Adrenal gland (tissue), 12 donors: ENCODE data around the gene MUTYH. TPM values are rescaled to one million over a fixed set of nuclear protein-coding genes. Genes with fewer than 3 reads are reported as not detected.

Source experiments
- DNase-seq, 7 donors: peaks; one replicate each; pipeline ENCODE4 v3.0.0-alpha.2; 2019 to 2020
- H3K27ac ChIP-seq, 5 donors: fragments of 200-600 bp; sonication (generic) in 4 of 5; 1 replicate in 3 of 5; 2 replicates in 2 of 5; pipeline versions ENCODE4 v1.5.1 to v1.8.0; 2016 to 2020; ENCODE audit warnings: mild to moderate bottlenecking in 1 of 5
- H3K27me3 ChIP-seq: fragments of 200-600 bp; 2 replicates; pipeline ENCODE4 v1.8.0; 2021
- H3K36me3 ChIP-seq, 2 donors: fragments of 200-600 bp; replicated peaks in 1 of 2; 1 replicate in 1 of 2; 2 replicates in 1 of 2; pipeline versions ENCODE4 v1.5.1 to v1.8.0; 2018 to 2022
- H3K4me1 ChIP-seq, 2 donors: fragments of 200-600 bp; replicated peaks in 1 of 2; 1 replicate in 1 of 2; 2 replicates in 1 of 2; pipeline versions ENCODE4 v1.5.1 to v1.8.0; 2018 to 2021
- H3K4me3 ChIP-seq, 4 donors: fragments of 200-600 bp; sonication (generic) in 3 of 4; one replicate each; pipeline ENCODE4 v1.5.1; 2016 to 2018
- H3K9me3 ChIP-seq, 3 donors: fragments of 200-600 bp; sonication (generic) in 1 of 3; replicated peaks in 1 of 3; 1 replicate in 2 of 3; 2 replicates in 1 of 3; pipeline versions ENCODE4 v1.5.1 to v1.8.0; 2016 to 2021
- POLR2A ChIP-seq, 2 donors: fragments of 450-650 bp; IDR thresholded peaks; one replicate each; pipeline ENCODE4 v1.6.1; 2017; ENCODE audit warnings: antibody characterized with exemption in 2 of 2, mild to moderate bottlenecking in 2 of 2, moderate library complexity in 1 of 2
- WGBS, 4 donors: extraction: QIAGEN DNeasy Blood & Tissue Kit in 2 of 4; methylation state at CpG; one replicate each; pipeline versions ENCODE4 v1.1.5 to v1.1.7; 2013 to 2017; 5-methylcytosine and 5-hydroxymethylcytosine counted together
- intact Hi-C, 2 donors: fragments of 100-400 bp; cut with DNase I; formaldehyde crosslinking; loops; one replicate each; pipeline versions ENCODE4 v1.14.1 to v1.15.0; 2022 to 2023
- polyA plus RNA-seq, 3 donors: library from polyadenylated mRNA; stranded (reverse); fragments of 200-250 nt in 2 of 3; fragments of 350-450 nt in 1 of 3; fragmentation: Illumina TruSeq in 1 of 3; extraction: RNeasy Lipid Tissue Mini Kit (QIAGEN cat#74804) in 1 of 3; gene quantifications; one replicate each; pipeline ENCODE4 v1.2.3, GENCODE V29; 2013 to 2014
- total RNA-seq, 9 donors: library from RNA; depleted of rRNA in 4 of 9; stranded (reverse); fragments of >200 nt in 4 of 9; fragments of 120-200 nt in 1 of 9; fragmentation: NEBNext Ultra II Directional in 1 of 9; extraction: Animal tissue kit (Norgen Biotek cat#: 25700) in 1 of 9; gene quantifications; one replicate each; pipeline versions ENCODE4 v1.1.0 to v1.2.4, GENCODE V29; 2013 to 2023
- TF ChIP-seq, protein P1 (sequence below), 6 experiments: fragments of 450-650 bp in 4 of 6; fragments of 200-600 bp in 2 of 6; sonication (generic) in 1 of 6; IDR thresholded peaks; 1 replicate in 5 of 6; 2 replicates in 1 of 6; pipeline versions ENCODE4 v1.5.1 to v1.8.0; 2016 to 2021; ENCODE audit warnings: antibody characterized with exemption in 6 of 6, mild to moderate bottlenecking in 2 of 6, moderate library complexity in 1 of 6
- donor health status: healthy with polysubstance abuse.
- donor health status: Bipolar disorder and iron deficiency.
- donor health status: DM: yes; HTN: yes; CAD: no.
- donor health status: DM: no; HTN: no; CAD: no.
- donor health status: DM: no; HTN: no; CAD: no.
- donor health status: DM: yes; HTN: yes; CAD: no.

Gene MUTYH
- total and polyA plus RNA-seq, 12 donors = 9.8 to 60.7 (median 22.2) TPM

DNA sequence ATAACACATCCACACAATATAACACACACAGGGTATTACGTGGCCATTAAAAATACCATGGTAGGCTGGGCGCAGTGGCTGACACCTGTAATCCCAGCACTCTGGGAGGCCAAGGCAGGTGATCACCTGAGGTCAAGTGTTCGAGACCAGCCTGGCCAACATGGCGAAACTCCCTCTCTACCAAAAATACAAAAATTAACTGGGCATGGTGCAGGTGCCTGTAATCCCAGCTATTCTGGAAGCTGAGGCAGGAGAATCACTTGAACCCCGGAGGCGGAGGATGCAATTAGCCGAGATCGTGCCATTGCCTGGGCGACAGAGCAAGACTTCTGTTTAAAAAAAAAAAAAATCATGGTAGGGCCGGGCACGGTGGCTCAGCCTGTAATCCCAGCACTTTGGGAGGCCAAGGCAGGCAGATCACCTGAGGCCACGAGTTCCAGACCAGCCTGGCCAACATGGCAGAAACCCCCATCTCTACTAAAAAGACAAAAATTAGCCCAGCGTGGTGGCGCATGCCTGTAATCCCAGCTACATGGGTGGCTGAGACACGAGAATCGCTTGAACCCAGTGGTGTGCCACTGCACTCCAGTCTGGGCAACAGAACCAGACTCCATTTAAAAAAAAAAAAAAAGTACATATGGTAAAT lies 37.6 kb downstream of the MUTYH start:
- no peaks in the 10 kb centered on the region for H3K9me3 ChIP-seq
- H3K4me1 ChIP-seq = peaks cover 9 to 13% of the 10 kb centered on the region in 2 donors
- WGBS, 4 donors = 89 to 92% (median 92%) methylated on average over 16 of the region's 16 CpGs
- H3K27me3 ChIP-seq = no peaks in the 10 kb centered on the region
- peak overlapping the region in 4 of 5 donors; percentile 59 to 92 (median 83) for H3K27ac ChIP-seq
- no peaks in the 10 kb centered on the region for H3K36me3 ChIP-seq
- intact Hi-C loops = loop anchor here in 1 of 2 donors (2.0 kb wide), 1 partner anchor 290 kb away; the partner anchor contains the start of gene UROD
- peak overlapping the region in 3 of 4 donors; percentile 39 to 78 (median 47) for H3K4me3 ChIP-seq
- DNase-seq = peak in 1 of 7 donors; percentile 20
- TF ChIP-seq POLR2A (IDR thresholded peaks at IDR 0.05) = no peak
- TF ChIP-seq, protein P1, sequence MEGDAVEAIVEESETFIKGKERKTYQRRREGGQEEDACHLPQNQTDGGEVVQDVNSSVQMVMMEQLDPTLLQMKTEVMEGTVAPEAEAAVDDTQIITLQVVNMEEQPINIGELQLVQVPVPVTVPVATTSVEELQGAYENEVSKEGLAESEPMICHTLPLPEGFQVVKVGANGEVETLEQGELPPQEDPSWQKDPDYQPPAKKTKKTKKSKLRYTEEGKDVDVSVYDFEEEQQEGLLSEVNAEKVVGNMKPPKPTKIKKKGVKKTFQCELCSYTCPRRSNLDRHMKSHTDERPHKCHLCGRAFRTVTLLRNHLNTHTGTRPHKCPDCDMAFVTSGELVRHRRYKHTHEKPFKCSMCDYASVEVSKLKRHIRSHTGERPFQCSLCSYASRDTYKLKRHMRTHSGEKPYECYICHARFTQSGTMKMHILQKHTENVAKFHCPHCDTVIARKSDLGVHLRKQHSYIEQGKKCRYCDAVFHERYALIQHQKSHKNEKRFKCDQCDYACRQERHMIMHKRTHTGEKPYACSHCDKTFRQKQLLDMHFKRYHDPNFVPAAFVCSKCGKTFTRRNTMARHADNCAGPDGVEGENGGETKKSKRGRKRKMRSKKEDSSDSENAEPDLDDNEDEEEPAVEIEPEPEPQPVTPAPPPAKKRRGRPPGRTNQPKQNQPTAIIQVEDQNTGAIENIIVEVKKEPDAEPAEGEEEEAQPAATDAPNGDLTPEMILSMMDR (IDR thresholded peaks at IDR 0.05) = no peak

DNA sequence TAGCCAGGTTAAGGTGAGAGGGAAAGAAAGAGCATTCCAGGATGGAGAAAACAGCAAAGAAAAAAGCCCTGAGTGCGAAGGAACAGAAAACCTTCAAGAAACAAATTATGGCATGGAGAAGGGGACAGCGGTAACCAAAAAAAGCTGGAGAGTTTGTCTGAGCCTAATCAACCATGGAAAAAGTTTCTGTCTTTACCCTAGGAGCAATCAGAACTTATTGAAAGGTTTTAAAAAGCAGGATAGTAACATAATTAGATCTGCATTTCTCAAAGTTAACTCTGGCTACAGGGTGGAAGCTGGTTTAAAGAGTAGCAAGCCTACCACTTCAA lies 39.6 kb downstream of the MUTYH start:
- intact Hi-C loops = no loop called here
- Histone ChIP-seq H3K4me1 (peaks cover 9 to 13% of the 10 kb centered on the region in 2 donors), H3K9me3 (no peaks in the 10 kb centered on the region), H3K27ac (no peak overlapping the region), H3K27me3 (no peaks in the 10 kb centered on the region), H3K4me3 (no peak overlapping the region), H3K36me3 (no peaks in the 10 kb centered on the region)
- DNase-seq = no peak
- WGBS, 4 donors = 54 to 64% (median 57%) methylated on average over 2 of the region's 2 CpGs
- TF ChIP-seq, protein P1 (IDR thresholded peaks at IDR 0.05) = no peak
- no peak for TF ChIP-seq POLR2A (IDR thresholded peaks at IDR 0.05)

DNA sequence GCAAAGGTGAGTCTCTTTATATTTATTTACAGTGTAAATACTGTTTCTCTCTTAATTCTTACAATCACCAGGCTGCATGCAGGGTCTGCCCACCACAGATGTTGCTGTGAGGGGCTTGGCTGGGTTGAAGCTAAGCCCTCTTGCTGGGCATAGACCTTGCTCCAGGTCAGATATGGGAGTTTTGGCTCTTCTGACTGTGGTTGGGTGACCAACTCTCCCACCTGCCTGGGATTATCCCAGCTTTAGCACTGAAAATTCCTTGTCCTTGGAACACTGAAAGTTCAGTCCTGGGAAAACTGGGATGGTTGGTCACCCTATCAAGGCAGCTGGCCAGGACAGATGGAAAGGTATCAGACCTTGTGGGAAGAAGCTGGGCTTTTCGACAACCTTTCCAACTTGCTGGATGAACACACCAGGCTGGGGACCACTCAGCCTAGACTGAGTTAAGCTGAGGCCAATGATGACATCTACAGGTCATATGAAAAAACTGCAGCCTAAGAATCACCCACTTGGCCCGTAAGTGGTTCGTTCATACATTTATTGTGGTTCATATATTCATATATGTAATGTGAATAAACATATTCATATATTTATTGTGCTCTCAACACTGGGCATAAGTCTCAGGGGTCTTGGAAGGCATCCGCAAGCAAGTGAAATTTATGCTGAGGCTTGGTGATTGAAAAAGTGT lies 40.1 kb downstream of the MUTYH start:
- Histone ChIP-seq H3K4me1 (peaks cover 9 to 13% of the 10 kb centered on the region in 2 donors), H3K9me3 (no peaks in the 10 kb centered on the region), H3K27me3 (no peaks in the 10 kb centered on the region), H3K4me3 (no peak overlapping the region), H3K27ac (no peak overlapping the region), H3K36me3 (no peaks in the 10 kb centered on the region)
- intact Hi-C loops = loop anchor here (5.0 kb wide), 2 partner anchors 93 to 283 kb away; partner anchors contain the start of gene ZSWIM5 (in 1 of the 2)
- TF ChIP-seq, protein P1 (IDR thresholded peaks at IDR 0.05) = peak; percentile 52 to 81 (median 77)
- no peak for TF ChIP-seq POLR2A (IDR thresholded peaks at IDR 0.05)
- DNase-seq = peak; percentile 48 to 80 (median 68)
- 9 to 16% (median 11%) methylated on average over 4 of the region's 4 CpGs for WGBS, 4 donors

DNA sequence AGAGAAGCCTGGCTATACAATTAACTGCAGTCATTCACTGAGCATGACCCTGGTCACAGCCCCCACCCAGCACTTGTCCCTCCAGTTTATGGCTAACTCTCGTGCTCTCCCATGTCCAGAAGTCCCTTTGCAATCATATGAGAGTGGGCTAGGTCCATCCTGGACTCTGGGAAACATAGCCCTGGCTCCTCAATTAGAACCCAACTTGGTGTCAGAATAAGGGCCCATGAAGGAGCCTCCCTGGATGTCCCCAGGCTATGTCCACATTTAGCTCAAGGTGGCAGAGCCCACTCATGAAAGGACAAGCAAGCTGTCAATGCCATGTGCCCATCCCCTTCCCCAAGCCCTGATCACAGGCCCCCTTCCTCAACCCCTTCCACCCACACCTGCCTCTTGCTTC lies 40.9 kb downstream of the MUTYH start:
- Histone ChIP-seq H3K4me1 (peaks cover 2 to 6% of the 10 kb centered on the region in 2 donors), H3K27ac (no peak overlapping the region), H3K4me3 (no peak overlapping the region), H3K27me3 (no peaks in the 10 kb centered on the region), H3K36me3 (no peaks in the 10 kb centered on the region), H3K9me3 (no peaks in the 10 kb centered on the region)
- intact Hi-C loops = loop anchor here (5.0 kb wide), 2 partner anchors 92 to 282 kb away; partner anchors contain the start of gene ZSWIM5 (in 1 of the 2)
- TF ChIP-seq, protein P1 (IDR thresholded peaks at IDR 0.05) = no peak
- no peak for TF ChIP-seq POLR2A (IDR thresholded peaks at IDR 0.05)
- 81 to 88% (median 84%) methylated on average over 1 of the region's 1 CpG for WGBS, 4 donors
- no peak for DNase-seq
